Measurements from ENCODE around the gene SMIM10L2A.
"Not testable (repeated sequence)": the region's sequence is repeated elsewhere in the genome, so short reads cannot be mapped to it uniquely, and the experiment has no call there.

SMIM10L2A gene

DNA sequence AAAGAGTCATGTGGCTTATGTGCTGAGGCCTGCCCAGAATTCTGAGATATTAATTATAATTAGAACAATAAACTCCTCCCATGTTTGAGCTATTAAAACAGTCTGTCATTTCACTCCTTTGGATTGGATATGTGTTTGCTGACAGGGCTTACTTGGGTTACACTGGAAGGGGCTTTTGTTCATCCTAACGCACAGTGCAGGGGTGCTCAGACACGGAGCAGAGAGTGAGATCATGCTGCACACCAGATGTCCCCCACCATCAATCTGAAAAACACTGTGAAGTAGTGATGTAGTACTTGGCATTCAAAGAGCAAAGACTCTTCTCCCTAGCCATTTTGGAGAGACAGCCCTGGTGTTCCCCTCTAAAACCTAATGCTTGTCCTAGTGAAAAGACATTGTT, 24.1 kb upstream of the SMIM10L2A start:
- TF ChIP-seq, protein P1, sequence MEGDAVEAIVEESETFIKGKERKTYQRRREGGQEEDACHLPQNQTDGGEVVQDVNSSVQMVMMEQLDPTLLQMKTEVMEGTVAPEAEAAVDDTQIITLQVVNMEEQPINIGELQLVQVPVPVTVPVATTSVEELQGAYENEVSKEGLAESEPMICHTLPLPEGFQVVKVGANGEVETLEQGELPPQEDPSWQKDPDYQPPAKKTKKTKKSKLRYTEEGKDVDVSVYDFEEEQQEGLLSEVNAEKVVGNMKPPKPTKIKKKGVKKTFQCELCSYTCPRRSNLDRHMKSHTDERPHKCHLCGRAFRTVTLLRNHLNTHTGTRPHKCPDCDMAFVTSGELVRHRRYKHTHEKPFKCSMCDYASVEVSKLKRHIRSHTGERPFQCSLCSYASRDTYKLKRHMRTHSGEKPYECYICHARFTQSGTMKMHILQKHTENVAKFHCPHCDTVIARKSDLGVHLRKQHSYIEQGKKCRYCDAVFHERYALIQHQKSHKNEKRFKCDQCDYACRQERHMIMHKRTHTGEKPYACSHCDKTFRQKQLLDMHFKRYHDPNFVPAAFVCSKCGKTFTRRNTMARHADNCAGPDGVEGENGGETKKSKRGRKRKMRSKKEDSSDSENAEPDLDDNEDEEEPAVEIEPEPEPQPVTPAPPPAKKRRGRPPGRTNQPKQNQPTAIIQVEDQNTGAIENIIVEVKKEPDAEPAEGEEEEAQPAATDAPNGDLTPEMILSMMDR (IDR thresholded peaks at IDR 0.05) = no peak

DNA sequence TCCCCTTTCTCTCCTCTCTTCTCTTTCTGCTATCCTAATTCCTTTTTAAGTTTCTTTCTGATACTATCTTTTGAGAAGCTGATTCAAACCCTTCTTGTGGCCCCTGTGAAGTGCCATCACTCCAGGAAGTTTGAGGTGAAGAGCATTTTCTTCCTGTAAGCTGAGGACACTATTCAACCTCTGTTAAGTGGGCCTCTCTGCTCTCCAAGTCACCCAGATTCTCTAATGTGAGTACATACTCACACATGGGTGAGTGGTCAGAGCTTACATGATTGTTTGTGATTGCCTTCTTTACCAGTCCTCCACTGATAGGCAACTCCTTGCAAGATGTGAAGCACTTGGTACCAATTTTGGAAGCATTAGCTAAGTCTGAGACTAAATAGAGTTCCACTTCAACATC, 18.4 kb upstream of the SMIM10L2A start:
- TF ChIP-seq, protein P1 (IDR thresholded peaks at IDR 0.05) = no peak
- Histone ChIP-seq H3K27ac (no peak overlapping the region), H3K4me3 (no peak overlapping the region)
- no peak for DNase-seq (ENCODE audit: low spot score)

More for the DNA sequence above, 24.1 kb upstream of the SMIM10L2A start:
- Histone ChIP-seq H3K27ac (no peak overlapping the region), H3K4me3 (no peak overlapping the region)
- no peak for DNase-seq (ENCODE audit: low spot score)

DNA sequence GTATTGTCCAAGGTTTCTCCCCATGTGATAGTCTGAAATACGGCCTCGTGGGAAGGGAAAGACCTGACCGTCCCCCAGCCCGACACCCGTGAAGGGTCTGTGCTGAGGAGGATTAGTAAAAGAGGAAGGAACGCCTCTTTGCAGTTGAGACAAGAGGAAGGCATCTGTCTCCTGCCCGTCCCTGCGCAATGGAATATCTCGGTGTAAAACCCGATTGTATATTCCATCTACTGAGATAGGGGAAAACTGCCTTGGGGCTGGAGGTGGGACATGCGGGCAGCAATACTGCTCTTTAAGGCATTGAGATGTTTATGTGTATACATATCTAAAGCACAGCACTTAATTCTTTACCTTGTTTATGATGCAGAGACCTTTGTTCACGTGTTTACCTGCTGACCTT, 15.3 kb upstream of the SMIM10L2A start:
- not testable (repeated sequence) for DNase-seq (ENCODE audit: low spot score); H3K27ac ChIP-seq; H3K4me3 ChIP-seq

DNA sequence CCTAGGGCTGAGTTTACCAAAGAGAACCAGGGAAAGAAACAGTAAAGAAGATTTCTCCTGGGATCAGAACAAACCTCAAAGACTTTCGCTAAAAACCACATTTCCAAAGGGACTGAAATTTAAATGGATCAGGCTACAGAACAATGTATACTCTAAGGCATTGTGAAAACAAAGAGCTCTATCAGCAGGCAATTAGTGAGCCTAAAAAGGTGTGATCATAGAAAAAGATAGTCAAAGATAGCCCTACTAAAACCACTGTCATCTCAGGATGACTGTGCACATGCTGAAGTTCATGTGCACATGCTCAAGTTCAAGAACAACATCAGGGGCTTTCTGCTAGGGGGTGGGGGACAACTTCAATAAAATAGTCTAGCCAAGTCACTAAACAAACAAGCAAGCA, 12.9 kb upstream of the SMIM10L2A start:
- H3K27ac ChIP-seq = no peak overlapping the region
- no peak for DNase-seq (ENCODE audit: low spot score)
- TF ChIP-seq, protein P1 (IDR thresholded peaks at IDR 0.05) = no peak
- no peak overlapping the region for H3K4me3 ChIP-seq

DNA sequence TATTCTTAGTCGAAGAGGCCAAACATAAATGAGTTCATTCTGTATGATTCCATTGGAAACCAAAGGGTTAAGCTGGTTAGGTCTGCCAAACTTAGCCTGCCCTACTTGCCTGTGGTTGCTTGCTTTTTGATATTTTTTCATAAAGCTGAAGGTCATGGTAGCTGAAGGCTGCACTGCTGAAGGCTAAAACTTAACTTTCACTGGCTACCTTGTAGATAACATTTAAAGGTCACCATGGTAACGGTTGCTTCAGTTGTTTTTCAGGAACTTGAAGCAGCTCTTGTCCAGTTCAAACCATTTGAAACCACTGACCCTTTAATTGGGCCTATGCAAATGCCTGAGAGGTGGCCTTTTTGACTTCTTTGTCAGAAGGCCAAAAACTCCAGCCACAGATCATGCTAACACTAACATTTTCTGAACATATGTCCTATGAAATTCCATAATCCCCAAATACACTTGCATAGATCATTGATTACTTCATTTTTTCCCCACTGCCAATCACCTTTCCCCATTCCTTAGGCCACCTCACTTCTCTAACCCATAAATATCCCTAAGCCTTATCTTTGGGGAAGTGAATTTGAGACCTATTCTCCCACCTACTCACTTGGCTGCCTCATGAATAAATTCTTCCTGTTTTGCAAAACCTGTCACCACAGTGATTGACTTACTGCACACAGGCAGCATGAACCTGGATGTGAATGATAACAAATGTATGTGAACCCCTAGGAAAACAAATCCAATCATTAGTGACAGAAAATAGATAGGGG, 10.7 kb upstream of the SMIM10L2A start:
- TF ChIP-seq, protein P1 (IDR thresholded peaks at IDR 0.05) = no peak

DNA sequence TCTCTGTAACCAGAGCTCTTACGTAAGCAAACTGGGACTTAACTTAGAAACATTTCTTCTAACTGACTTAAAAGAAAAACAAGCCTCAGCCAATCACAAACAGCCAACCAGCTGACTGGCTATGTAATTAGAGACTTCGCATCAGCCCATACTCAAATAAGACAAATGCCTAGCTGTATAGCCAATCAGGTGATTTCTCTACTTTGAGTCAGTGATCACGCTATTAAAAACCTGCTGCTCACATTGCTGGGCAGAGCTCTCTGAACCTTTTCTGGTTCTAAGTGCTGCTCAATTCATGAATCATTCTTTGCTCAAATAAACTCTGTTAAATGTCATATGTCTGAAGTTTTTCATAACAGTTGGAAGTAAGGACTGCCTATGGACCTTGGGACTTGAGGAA, 9.9 kb upstream of the SMIM10L2A start:
- DNase-seq (ENCODE audit: low spot score) = no peak
- H3K4me3 ChIP-seq = no peak overlapping the region
- TF ChIP-seq, protein P1 (IDR thresholded peaks at IDR 0.05) = no peak
- no peak overlapping the region for H3K27ac ChIP-seq

More for the DNA sequence above, 10.7 kb upstream of the SMIM10L2A start:
- no peak for DNase-seq (ENCODE audit: low spot score)
- Histone ChIP-seq H3K27ac (no peak overlapping the region), H3K4me3 (no peak overlapping the region)

DNA sequence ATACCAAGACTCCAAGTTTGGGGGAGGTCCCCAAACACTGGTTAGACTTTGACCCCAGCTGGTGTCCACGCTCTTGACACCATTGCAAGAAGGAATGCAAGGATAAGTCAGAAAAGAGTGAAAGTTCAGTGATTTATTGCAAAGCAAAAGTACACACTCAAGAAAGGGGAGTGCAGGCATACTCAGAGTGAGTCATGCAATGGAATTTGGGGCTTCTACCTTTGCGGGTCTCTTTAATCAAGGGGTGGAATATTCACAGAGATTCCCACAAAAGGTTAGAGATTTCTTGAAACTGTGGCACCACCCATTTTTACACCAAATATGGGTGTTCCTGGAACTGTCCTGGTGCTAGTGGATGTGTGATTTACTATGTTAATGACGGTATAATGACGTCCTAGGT, 5.2 kb upstream of the SMIM10L2A start:
- Histone ChIP-seq H3K27ac (no peak overlapping the region), H3K4me3 (no peak overlapping the region)
- no peak for DNase-seq (ENCODE audit: low spot score)
- TF ChIP-seq, protein P1 (IDR thresholded peaks at IDR 0.05) = no peak
